GM12801 (cell line): Measurements from ENCODE around the gene PAPSS2.

ENCODE experiments used
- CTCF ChIP-seq: IDR thresholded peaks from one replicate; pipeline ENCODE4 v1.5.1; 2011; ENCODE audit warnings: control low read depth; ENCODE audit not compliant: insufficient read length; ENCODE audit errors: extremely low read depth

PAPSS2 gene

DNA sequence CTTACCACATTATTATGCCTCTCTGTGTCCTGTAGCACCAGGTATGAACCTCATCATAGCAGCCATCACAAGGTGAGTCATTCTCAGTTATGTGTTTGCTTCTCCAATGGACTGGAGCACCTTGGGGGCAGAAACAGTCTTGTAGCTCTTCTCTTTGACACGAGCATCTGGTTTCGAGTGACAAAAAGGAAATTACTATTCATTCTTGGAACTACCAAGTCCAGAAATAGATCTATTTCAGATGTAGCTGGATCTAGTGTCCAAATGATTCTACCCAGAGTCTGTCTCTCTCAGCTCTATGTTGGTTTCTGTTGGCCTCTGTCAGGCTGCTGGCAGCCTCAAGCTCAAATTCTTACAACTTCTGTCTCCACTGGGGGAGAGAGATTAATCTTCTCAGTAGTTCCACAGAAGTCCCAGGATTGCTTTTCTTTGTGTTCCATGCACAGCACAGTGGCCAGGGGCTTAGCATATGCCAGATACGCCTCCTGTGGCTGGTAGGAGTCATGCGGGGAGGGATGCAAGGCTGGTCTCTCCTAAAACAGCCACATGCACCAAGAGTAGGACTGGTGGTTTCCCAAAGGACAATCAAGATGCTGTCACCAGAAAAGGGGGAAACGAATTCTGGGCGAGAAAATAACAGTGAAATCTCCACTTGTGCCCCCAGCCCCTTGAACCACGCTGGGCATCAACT lies 37.2 kb upstream of the PAPSS2 start:
- no peak for TF ChIP-seq CTCF

- no peak for TF ChIP-seq CTCF
Measured at GRCh38 chr10:87623191-87623590, 36.5 kb upstream of the PAPSS2 start.

- TF ChIP-seq CTCF = no peak
Measured at GRCh38 chr10:87625661-87626060, 34.0 kb upstream of the PAPSS2 start.

GRCh38 chr10:87626422-87626892 lies 33.2 kb upstream of the PAPSS2 start:
- TF ChIP-seq CTCF = no peak

GRCh38 chr10:87630171-87630570 lies 29.5 kb upstream of the PAPSS2 start:
- no peak for TF ChIP-seq CTCF

- TF ChIP-seq CTCF = no peak
Measured at GRCh38 chr10:87632454-87632853, 27.2 kb upstream of the PAPSS2 start.

GRCh38 chr10:87634311-87634710 lies 25.4 kb upstream of the PAPSS2 start:
- TF ChIP-seq CTCF = no peak
